Stimulated activated naive CD8-positive, alpha-beta T cell treated with anti-CD3 and anti-CD28 coated beads, Interleukin-15, amount 100 ng/mL, for 72 hours (primary cell): ENCODE data around the gene CNOT3.
"Not testable (repeated sequence)": the region's sequence is repeated elsewhere in the genome, so short reads cannot be mapped to it uniquely, and the experiment has no call there.

Experiments used
- ATAC-seq: fragments of 150-1000 bp; cut with Tn5 transposase; 2 replicates; pipeline ENCODE4 v1.10.0; 2021; ENCODE audit warnings: mild to moderate bottlenecking, moderate library complexity
- DNase-seq, 2 donors: peaks; one replicate each; pipeline ENCODE4 v3.0.0; 2021 to 2022
- H3K27ac Mint-ChIP-seq, 2 donors: one replicate each; pipeline ENCODE4 v1.8.0; 2022; ENCODE audit warnings: mild to moderate bottlenecking in 2 of 2, mixed read lengths in 2 of 2, moderate library complexity in 2 of 2
- H3K27me3 Mint-ChIP-seq: one replicate; pipeline ENCODE4 v1.8.0; 2022; ENCODE audit warnings: mixed read lengths
- H3K4me1 Mint-ChIP-seq: one replicate; pipeline ENCODE4 v1.8.0; 2022; ENCODE audit warnings: mild to moderate bottlenecking, mixed read lengths
- H3K4me3 Mint-ChIP-seq, 2 donors: one replicate each; pipeline ENCODE4 v1.8.0; 2022; ENCODE audit warnings: mild to moderate bottlenecking in 2 of 2, mixed read lengths in 2 of 2, moderate library complexity in 1 of 2
- H3K9me3 Mint-ChIP-seq, 2 donors: one replicate each; pipeline ENCODE4 v1.8.0; 2022; ENCODE audit warnings: mixed read lengths in 2 of 2

CNOT3 gene

GRCh38 chr19:54189145-54189734 is 51.7 kb downstream of the CNOT3 start, which contains the start of gene MBOAT7:
Gene MBOAT7, minus strand, starts transcription at chr19:54189580. Its CDS starts 1,072 bp downstream, at chr19:54188508.
- Mint-ChIP-seq H3K27ac (peak within 1 kb of the TSS; percentile 99), H3K9me3 (no peaks in the 10 kb centered on the region), H3K4me3 (peak within 1 kb of the TSS; percentile 88 to 90), H3K27me3 (no peaks in the 10 kb centered on the region), H3K4me1 (peaks cover 48% of the 10 kb centered on the region)
- ATAC-seq (peak; percentile 31), DNase-seq (no peak)

GRCh38 chr19:54189735-54190502 is 52.4 kb downstream of the CNOT3 start:
- peak overlapping the region; percentile 99 for H3K27ac Mint-ChIP-seq
- H3K9me3 Mint-ChIP-seq, result no peaks in the 10 kb centered on the region
- peaks cover 48% of the 10 kb centered on the region for H3K4me1 Mint-ChIP-seq
- peak; percentile 71 for ATAC-seq
- DNase-seq, result peak; percentile 100
- peak overlapping the region; percentile 88 to 90 for H3K4me3 Mint-ChIP-seq
- H3K27me3 Mint-ChIP-seq, result no peaks in the 10 kb centered on the region

- Mint-ChIP-seq H3K9me3 (no peaks in the 10 kb centered on the region), H3K27me3 (no peaks in the 10 kb centered on the region), H3K4me3 (peak overlapping the region; percentile 88 to 90), H3K4me1 (peaks cover 48% of the 10 kb centered on the region), H3K27ac (peak overlapping the region; percentile 99)
- peak; percentile 100 for DNase-seq
- ATAC-seq, result peak; percentile 74
These were observed 53.0 kb downstream of the CNOT3 start for GRCh38 chr19:54190503-54191010.

DNA sequence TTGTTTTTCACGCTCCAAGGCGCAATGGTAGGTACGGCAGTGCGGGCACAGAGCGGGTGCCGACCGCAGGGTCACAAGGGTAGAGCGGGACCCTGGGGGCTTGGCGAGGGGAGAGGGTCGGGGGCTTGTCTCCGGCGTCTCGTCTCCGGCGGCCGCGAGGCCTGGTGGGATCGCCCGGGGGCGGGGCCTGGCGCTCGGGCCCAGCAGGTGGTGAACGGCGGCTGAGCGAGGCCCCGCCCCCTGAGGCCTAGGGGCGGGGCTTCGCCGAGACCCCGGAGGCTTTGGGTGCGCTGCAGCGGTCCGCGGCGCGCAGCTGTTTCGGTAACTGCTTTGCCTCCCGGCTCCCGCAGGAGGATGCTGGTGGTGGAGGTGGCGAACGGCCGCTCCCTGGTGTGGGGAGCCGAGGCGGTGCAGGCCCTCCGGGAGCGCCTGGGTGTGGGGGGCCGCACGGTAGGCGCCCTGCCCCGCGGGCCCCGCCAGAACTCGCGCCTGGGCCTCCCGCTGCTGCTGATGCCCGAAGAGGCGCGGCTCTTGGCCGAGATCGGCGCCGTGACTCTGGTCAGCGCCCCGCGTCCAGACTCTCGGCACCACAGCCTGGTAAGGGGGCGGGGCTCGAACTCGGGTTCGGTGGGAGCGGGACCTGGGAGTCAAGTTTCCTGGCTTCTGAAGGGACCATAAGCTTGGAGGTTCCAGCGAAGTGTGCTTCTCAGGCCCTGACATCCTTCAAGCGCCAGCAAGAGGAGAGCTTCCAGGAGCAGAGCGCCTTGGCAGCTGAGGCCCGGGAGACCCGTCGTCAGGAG is 53.6 kb downstream of the CNOT3 start, which contains the start of gene TSEN34:
TSS of gene TSEN34 (plus strand) at position 298 of the 800 bp plus-strand sequence. CDS start at position 355, 57 bp downstream.
- H3K27me3 Mint-ChIP-seq, result no peaks in the 10 kb centered on the region
- DNase-seq, result peak; percentile 90 to 93
- no peaks in the 10 kb centered on the region for H3K9me3 Mint-ChIP-seq
- ATAC-seq, result peak; percentile 45
- peaks cover 48% of the 10 kb centered on the region for H3K4me1 Mint-ChIP-seq
- peak within 1 kb of the TSS; percentile 99 for H3K27ac Mint-ChIP-seq
- H3K4me3 Mint-ChIP-seq, result peak within 1 kb of the TSS; percentile 88 to 90

DNA sequence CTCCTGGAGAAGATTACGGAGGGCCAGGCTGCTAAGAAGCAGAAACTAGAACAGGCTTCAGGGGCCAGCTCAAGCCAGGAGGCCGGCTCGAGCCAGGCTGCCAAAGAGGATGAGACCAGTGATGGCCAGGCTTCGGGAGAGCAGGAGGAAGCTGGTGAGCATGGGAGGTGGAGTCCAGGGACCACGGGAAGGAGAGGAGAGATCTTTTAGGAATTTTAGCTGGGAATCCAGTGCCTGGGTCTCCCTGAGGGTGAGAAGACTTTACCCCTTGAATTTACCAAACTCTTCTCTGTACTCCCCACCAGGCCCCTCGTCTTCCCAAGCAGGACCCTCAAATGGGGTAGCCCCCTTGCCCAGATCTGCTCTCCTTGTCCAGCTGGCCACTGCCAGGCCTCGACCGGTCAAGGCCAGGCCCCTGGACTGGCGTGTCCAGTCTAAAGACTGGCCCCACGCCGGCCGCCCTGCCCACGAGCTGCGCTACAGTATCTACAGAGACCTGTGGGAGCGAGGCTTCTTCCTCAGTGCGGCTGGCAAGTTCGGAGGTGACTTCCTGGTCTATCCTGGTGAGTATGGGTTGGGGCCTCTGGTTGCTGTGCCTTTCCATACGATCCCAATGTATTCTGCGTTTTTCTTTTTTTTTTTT is 54.4 kb downstream of the CNOT3 start:
- no peak for ATAC-seq
- Mint-ChIP-seq H3K9me3 (no peaks in the 10 kb centered on the region), H3K4me1 (peaks cover 43% of the 10 kb centered on the region), H3K27ac (peak overlapping the region; percentile 94 to 95), H3K4me3 (peak overlapping the region; percentile 88 to 90), H3K27me3 (no peaks in the 10 kb centered on the region)
- DNase-seq, result no peak

DNA sequence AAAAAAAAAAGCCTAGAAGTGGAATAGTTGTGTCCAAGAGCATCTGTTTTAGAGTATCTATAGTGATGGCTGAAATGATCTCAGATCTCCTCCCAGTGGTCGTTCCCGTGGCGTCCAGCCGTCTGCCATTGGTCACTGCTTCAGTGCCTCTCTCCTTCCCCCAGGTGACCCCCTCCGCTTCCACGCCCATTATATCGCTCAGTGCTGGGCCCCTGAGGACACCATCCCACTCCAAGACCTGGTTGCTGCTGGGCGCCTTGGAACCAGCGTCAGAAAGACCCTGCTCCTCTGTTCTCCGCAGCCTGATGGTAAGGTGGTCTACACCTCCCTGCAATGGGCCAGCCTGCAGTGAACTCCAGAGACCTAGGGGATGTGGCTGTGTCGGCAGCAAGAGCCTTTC is 55.4 kb downstream of the CNOT3 start:
- no peak for DNase-seq
- Mint-ChIP-seq H3K9me3 (no peaks in the 10 kb centered on the region), H3K27ac (peak overlapping the region in 1 of 2 donors; percentile 71), H3K27me3 (no peaks in the 10 kb centered on the region), H3K4me1 (peaks cover 32% of the 10 kb centered on the region), H3K4me3 (peak overlapping the region; percentile 19 to 39)
- no peak for ATAC-seq

- not testable (repeated sequence) for H3K27me3 Mint-ChIP-seq, H3K27ac Mint-ChIP-seq, DNase-seq, H3K4me3 Mint-ChIP-seq, ATAC-seq, H3K9me3 Mint-ChIP-seq
- H3K4me1 Mint-ChIP-seq, result peaks cover 28% of the 10 kb centered on the region
These were observed 56.9 kb downstream of the CNOT3 start for GRCh38 chr19:54194463-54194862.

DNA sequence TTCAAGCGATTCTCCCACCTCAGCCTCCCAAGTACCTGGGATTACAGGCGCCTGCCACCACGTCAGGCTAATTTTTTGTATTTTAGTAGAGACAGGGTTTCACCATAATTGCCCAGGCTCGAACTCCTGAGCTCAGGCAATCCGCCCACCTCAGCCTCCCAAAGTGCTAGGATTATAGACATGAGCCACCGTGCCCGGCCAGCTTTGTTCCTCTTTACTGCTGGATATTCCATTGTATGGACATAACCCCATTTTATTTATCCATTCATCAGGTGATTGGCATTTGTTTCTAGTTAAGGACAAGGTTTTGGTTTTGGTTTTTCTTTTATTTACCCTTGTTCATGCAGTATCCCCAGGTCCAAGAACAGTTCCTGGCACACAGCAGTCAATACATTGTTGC is 59.0 kb downstream of the CNOT3 start:
- ATAC-seq (no peak), DNase-seq (no peak)
- Mint-ChIP-seq H3K4me1 (peaks cover 35% of the 10 kb centered on the region), H3K27me3 (no peaks in the 10 kb centered on the region), H3K4me3 (no peak overlapping the region), H3K27ac (no peak overlapping the region), H3K9me3 (no peaks in the 10 kb centered on the region)

DNA sequence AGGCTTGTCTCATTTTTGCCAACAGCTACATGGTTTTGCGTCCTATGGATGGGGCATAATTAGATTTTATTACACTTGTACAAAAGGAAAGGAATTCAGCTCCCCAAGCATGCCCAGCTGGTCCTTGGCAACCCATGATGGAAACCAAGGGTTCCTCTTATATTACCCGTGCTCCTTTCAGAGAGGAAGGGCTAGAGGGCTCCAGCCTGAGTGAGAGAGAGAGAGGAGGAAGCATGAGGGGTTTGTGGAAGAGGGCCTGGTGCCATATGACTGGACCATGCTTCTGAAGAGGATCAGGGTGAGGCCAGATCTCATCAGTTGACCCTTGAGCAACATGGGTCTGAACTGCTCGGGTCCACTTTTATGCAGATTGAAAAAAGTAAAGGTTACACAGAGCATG is 59.6 kb downstream of the CNOT3 start:
- ATAC-seq (no peak), DNase-seq (no peak)
- Mint-ChIP-seq H3K9me3 (no peaks in the 10 kb centered on the region), H3K27ac (no peak overlapping the region), H3K27me3 (no peaks in the 10 kb centered on the region), H3K4me1 (peaks cover 35% of the 10 kb centered on the region), H3K4me3 (no peak overlapping the region)

DNA sequence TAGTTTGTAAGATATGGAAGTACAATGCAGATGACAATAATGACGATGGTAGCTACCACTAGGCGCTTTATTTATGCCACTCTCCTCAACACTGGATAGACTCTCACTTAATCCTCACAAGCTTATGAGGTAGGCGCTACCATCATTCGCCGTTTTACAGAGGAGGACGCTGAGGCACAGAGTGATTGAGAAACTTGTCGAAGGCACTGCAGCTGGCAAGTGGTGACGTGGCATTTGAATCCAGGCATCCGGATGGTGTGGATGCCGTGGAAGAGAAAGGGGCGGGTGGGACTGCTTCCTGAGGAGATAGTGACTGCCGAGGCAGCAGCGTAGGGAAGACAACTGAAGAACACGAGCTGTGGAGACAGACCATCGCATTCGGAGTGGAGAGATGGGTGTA is 61.8 kb downstream of the CNOT3 start:
- DNase-seq (no peak), ATAC-seq (no peak)
- Mint-ChIP-seq H3K4me1 (peaks cover 43% of the 10 kb centered on the region), H3K27ac (peak overlapping the region in 1 of 2 donors; percentile 49), H3K9me3 (no peaks in the 10 kb centered on the region), H3K27me3 (no peaks in the 10 kb centered on the region), H3K4me3 (peak overlapping the region; percentile 74 to 76)

DNA sequence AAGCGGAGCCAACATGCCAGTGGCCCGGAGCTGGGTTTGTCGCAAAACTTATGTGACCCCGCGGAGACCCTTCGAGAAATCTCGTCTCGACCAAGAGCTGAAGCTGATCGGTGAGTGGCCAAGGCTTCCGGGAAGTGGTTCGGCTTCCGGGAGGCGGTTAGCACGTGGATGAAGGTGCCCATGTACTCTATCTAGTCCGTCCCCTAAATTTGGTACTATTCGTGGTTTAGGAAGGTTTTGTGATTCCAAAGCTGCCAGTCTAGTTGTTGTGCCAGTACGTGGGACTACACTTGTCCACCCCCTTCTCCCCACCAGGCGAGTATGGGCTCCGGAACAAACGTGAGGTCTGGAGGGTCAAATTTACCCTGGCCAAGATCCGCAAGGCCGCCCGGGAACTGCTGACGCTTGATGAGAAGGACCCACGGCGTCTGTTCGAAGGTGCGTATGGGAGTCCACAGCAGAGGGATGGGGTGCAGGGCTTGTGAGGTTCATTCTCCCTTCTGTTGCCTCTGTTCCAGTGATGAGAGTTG is 63.7 kb downstream of the CNOT3 start:
- no peaks in the 10 kb centered on the region for H3K9me3 Mint-ChIP-seq
- H3K27me3 Mint-ChIP-seq, result no peaks in the 10 kb centered on the region
- H3K4me3 Mint-ChIP-seq, result peak overlapping the region; percentile 89 to 98
- no peak for DNase-seq
- peak overlapping the region; percentile 99 for H3K27ac Mint-ChIP-seq
- H3K4me1 Mint-ChIP-seq, result peaks cover 61% of the 10 kb centered on the region
- ATAC-seq, result peak; percentile 34

DNA sequence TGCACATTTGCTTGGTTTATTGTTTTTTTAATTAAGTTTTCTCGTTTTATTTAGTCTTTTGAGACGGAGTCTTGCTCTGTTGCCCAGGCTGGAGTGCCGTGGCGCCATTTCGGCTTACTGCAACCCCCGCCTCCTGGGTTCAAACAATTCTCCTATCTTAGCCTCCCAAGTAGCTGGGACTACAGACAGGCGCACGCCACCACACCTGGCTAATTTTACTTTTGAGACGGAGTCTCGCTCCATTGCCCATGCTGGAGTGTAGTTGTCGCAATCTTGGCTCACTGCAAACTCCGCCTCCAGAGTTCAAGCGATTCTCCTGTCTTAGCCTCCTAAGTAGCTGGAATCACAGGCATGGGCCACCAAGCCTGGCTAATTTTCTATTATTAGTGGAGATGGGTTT is 64.4 kb downstream of the CNOT3 start:
- H3K9me3 Mint-ChIP-seq, result no peaks in the 10 kb centered on the region
- ATAC-seq (no peak), DNase-seq (no peak)
- H3K27ac Mint-ChIP-seq, result peak overlapping the region; percentile 99
- peaks cover 68% of the 10 kb centered on the region for H3K4me1 Mint-ChIP-seq
- no peaks in the 10 kb centered on the region for H3K27me3 Mint-ChIP-seq
- peak overlapping the region; percentile 89 to 98 for H3K4me3 Mint-ChIP-seq

DNA sequence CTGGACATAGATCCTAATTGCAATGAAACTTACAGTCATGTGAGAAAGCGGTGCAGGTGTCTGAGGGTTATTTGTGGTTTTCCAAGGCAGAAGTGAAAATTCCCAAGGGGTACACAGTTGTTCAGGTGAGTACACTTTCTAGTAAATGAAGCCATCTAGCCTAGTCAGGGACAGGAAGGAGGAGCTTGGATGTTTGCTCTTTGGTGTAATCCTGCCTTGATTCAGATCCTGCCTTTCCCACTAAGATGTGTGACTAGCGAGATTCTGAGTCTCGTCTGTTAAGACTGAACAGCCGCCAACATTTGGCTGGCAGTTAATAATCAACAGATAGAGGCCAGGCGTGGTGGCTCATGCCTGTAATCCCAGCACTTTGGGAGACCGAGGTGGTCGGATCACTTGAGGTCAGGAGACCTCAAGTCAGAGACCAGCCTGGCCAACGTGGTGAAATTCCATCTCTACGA is 65.6 kb downstream of the CNOT3 start:
- ATAC-seq (no peak), DNase-seq (no peak)
- H3K4me1 Mint-ChIP-seq, result peaks cover 80% of the 10 kb centered on the region
- H3K27me3 Mint-ChIP-seq, result no peaks in the 10 kb centered on the region
- peak overlapping the region in 1 of 2 donors; percentile 89 for H3K27ac Mint-ChIP-seq
- peak overlapping the region; percentile 89 to 98 for H3K4me3 Mint-ChIP-seq
- H3K9me3 Mint-ChIP-seq, result no peaks in the 10 kb centered on the region

DNA sequence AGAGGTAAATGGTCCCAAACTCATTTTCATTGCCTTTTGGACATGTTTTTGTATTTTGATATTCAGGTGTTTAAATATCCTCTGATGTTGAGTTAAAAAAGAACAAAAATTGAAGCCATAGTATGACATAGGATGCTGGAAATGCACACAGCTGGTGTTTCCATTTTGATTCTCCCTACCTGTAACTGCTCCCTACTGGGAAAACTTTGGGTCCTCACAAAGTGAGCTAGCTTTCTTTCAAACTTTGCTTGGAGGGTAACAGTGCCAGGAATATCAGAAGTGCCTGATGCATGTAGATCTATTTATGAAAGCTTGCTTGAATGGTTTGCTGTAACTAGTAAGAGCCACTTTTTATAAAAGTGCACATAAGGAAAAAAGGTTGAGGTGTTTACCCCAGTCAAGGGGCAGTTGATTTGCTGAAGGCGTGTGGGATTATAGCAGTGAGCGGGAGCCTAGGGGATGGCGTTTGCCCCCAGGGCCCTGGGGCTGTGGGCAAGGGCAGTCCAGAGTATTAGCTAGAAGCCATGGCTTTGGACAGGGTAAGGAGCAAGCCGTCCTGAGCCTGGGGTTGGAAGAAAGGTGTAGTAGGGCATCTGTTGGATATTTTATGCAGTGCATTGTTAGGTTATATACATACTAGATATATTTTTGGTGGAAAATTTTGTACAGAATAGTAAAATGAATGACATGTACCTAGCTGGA is 67.4 kb downstream of the CNOT3 start:
- Mint-ChIP-seq H3K27me3 (no peaks in the 10 kb centered on the region), H3K27ac (no peak overlapping the region), H3K4me3 (peak overlapping the region; percentile 55 to 98), H3K4me1 (peaks cover 90% of the 10 kb centered on the region), H3K9me3 (no peaks in the 10 kb centered on the region)
- no peak for DNase-seq
- no peak for ATAC-seq
